Measurements from ENCODE around the gene MYCL. TPM values are rescaled to one million over a fixed set of nuclear protein-coding genes. Genes with fewer than 3 reads are reported as not detected.

The MYCL gene
- total RNA-seq, result 17.2 TPM

- Histone ChIP-seq H3K9me3 (no peaks in the 10 kb centered on the region), H3K4me3 (peak within 1 kb of the TSS; percentile 51 to 57), H3K27ac (peak within 1 kb of the TSS; percentile 45), H3K4me1 (peaks cover 32% of the 10 kb centered on the region), H3K36me3 (no peaks in the 10 kb centered on the region), H3K27me3 (no peaks in the 10 kb centered on the region)
- TF ChIP-seq POLR2AphosphoS5 (IDR thresholded peaks at IDR 0.05; ENCODE audit: insufficient read depth in 1 of 2, low read depth in 1 of 2) (peak in 1 of 2 donors; percentile 31), POLR2A (IDR thresholded peaks at IDR 0.05) (no peak)
- TF ChIP-seq, protein P1, sequence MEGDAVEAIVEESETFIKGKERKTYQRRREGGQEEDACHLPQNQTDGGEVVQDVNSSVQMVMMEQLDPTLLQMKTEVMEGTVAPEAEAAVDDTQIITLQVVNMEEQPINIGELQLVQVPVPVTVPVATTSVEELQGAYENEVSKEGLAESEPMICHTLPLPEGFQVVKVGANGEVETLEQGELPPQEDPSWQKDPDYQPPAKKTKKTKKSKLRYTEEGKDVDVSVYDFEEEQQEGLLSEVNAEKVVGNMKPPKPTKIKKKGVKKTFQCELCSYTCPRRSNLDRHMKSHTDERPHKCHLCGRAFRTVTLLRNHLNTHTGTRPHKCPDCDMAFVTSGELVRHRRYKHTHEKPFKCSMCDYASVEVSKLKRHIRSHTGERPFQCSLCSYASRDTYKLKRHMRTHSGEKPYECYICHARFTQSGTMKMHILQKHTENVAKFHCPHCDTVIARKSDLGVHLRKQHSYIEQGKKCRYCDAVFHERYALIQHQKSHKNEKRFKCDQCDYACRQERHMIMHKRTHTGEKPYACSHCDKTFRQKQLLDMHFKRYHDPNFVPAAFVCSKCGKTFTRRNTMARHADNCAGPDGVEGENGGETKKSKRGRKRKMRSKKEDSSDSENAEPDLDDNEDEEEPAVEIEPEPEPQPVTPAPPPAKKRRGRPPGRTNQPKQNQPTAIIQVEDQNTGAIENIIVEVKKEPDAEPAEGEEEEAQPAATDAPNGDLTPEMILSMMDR (IDR thresholded peaks at IDR 0.05), result peak in 1 of 3 experiments; percentile 66
- intact Hi-C loops (cut with DNase I), result no loop called here
- no peak for DNase-seq (ENCODE audit: extremely low spot score in 2 of 2)
These were observed at the start of gene MYCL for GRCh38 chr1:39901714-39902459. Gene MYCL, minus strand, starts transcription at chr1:39901917. Its CDS starts 483 bp downstream, at chr1:39901434.

GRCh38 chr1:39949891-39950290 is 48.2 kb upstream of the MYCL start:
- DNase-seq (ENCODE audit: extremely low spot score in 2 of 2), result no peak

DNA sequence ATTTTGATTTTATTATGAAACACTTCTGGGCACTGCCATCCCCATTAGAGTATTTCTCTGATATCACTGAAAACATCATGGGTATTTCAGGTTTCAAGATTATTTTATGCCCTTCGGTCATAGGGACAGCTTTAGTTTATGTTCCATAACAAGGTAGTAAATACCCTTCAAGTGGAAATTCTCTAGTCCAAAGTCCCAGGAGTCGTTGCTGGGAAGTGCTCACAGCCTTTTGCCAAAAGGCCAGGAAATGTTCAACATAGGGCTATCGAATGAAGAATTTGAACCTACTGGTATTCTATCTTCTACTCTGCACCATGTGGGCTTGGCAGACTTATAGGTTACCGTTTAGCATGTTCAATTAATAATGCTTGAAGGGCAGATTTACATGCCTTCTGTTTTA is 45.5 kb upstream of the MYCL start:
- DNase-seq (ENCODE audit: extremely low spot score in 2 of 2), result no peak
- no peaks in the 10 kb centered on the region for H3K4me1 ChIP-seq
- no peak overlapping the region for H3K27ac ChIP-seq
- TF ChIP-seq, protein P1 (IDR thresholded peaks at IDR 0.05), result no peak
- TF ChIP-seq POLR2A (IDR thresholded peaks at IDR 0.05), result no peak
- TF ChIP-seq POLR2AphosphoS5 (IDR thresholded peaks at IDR 0.05; ENCODE audit: insufficient read depth in 1 of 2, low read depth in 1 of 2), result no peak
- no peaks in the 10 kb centered on the region for H3K36me3 ChIP-seq
- H3K4me3 ChIP-seq, result no peak overlapping the region
- no peaks in the 10 kb centered on the region for H3K9me3 ChIP-seq
- intact Hi-C loops (cut with DNase I), result no loop called here
- no peaks in the 10 kb centered on the region for H3K27me3 ChIP-seq

More at GRCh38 chr1:39949891-39950290, 48.2 kb upstream of the MYCL start:
- no peaks in the 10 kb centered on the region for H3K27me3 ChIP-seq
- H3K4me1 ChIP-seq, result peaks cover 16% of the 10 kb centered on the region
- H3K4me3 ChIP-seq, result no peak overlapping the region
- intact Hi-C loops (cut with DNase I), result no loop called here
- no peaks in the 10 kb centered on the region for H3K9me3 ChIP-seq
- H3K27ac ChIP-seq, result no peak overlapping the region
- TF ChIP-seq POLR2AphosphoS5 (IDR thresholded peaks at IDR 0.05; ENCODE audit: insufficient read depth in 1 of 2, low read depth in 1 of 2) (peak in 1 of 2 donors; percentile 28), POLR2A (IDR thresholded peaks at IDR 0.05) (no peak)
- H3K36me3 ChIP-seq, result no peaks in the 10 kb centered on the region

DNA sequence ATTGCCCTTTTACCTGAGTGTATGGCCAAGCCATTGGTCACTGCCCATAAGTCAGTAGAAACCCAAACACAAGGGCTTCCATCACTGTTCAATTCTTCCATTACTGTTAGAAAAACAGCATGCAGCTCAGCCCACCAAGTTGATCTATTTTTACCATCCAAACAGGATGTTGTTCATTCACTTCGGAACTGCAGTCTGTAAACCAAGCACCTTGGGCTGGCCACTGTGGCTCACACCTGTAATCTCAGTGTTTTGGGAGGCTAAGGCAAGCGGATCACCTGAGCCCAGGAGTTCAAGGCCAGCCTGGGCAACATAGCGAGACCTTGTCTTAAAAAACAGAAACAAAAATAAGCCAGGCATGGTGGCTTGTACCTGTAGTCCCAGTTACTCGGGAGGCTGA is 44.5 kb upstream of the MYCL start:
- Histone ChIP-seq H3K4me1 (peaks cover 5% of the 10 kb centered on the region), H3K9me3 (no peaks in the 10 kb centered on the region), H3K4me3 (no peak overlapping the region), H3K27me3 (no peaks in the 10 kb centered on the region), H3K27ac (no peak overlapping the region), H3K36me3 (no peaks in the 10 kb centered on the region)
- intact Hi-C loops (cut with DNase I), result no loop called here
- no peak for DNase-seq (ENCODE audit: extremely low spot score in 2 of 2)
- TF ChIP-seq, protein P1 (IDR thresholded peaks at IDR 0.05), result no peak
- no peak for TF ChIP-seq POLR2A (IDR thresholded peaks at IDR 0.05)
- TF ChIP-seq POLR2AphosphoS5 (IDR thresholded peaks at IDR 0.05; ENCODE audit: insufficient read depth in 1 of 2, low read depth in 1 of 2), result no peak

DNA sequence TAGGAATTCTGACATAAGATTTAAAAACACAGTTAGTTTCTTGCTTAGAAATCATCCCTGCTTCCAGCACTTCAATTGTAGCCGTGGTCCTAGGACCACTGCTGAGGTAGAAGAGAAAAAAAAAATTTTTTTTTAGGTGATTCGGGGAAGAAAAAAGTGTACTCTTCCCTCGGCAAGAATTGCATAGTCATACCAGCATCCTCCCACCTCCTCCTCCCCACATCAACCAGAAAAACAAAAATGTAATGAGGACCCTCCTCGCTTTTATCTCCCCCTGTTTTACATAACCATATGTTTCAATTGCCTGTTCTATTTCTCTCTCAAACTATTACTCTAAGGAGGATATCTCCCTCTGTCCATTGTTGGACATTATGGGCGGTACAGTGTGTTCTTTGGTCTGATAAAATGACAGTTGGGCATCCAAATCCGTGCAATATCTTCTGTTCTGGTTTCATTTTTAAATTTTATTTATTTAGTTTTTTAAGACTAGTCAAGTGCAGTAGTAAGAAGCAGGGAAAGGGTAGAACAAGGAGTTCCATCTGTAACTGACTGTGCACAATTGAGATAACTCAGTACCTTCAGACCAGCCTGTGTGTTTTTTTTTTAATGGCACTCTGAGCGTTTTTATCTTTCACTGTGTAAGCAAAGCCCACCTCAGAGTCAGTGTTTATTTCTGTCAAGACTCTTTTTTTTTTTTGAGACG is 42.8 kb upstream of the MYCL start:
- TF ChIP-seq POLR2AphosphoS5 (IDR thresholded peaks at IDR 0.05; ENCODE audit: insufficient read depth in 1 of 2, low read depth in 1 of 2) (no peak), POLR2A (IDR thresholded peaks at IDR 0.05) (no peak)
- TF ChIP-seq, protein P1 (IDR thresholded peaks at IDR 0.05), result no peak
- H3K4me3 ChIP-seq, result no peak overlapping the region
- H3K36me3 ChIP-seq, result no peaks in the 10 kb centered on the region
- no peaks in the 10 kb centered on the region for H3K27me3 ChIP-seq
- no peak overlapping the region for H3K27ac ChIP-seq
- DNase-seq (ENCODE audit: extremely low spot score in 2 of 2), result no peak
- no peaks in the 10 kb centered on the region for H3K9me3 ChIP-seq
- peaks cover 19% of the 10 kb centered on the region for H3K4me1 ChIP-seq
- intact Hi-C loops (cut with DNase I), result no loop called here
